Measurements from ENCODE around the gene NKX2-2.
A peak's percentile ranks its signal among the peaks of the same experiment; 100 is the strongest.

The NKX2-2 gene

GRCh38 chr20:21513881-21514540 is at the start of gene NKX2-2:
Gene NKX2-2, minus strand, starts transcription at chr20:21514064. Its CDS starts 395 bp downstream, at chr20:21513669.
- no peaks in the 10 kb centered on the region for H3K36me3 ChIP-seq (ENCODE audit: control insufficient read depth, insufficient read depth, low read length, severe bottlenecking)
- no peaks in the 10 kb centered on the region for H3K9me3 ChIP-seq (ENCODE audit: control insufficient read depth, low read length)
- H3K4me1 ChIP-seq (ENCODE audit: control insufficient read depth, insufficient read depth, low read length): peaks cover 19% of the 10 kb centered on the region
- peak within 1 kb of the TSS; percentile 17 for H3K4me3 ChIP-seq (ENCODE audit: low read length)
- no peak within 1 kb of the TSS for H3K9ac ChIP-seq (ENCODE audit: low read length)
- H3K27me3 ChIP-seq (replicated peaks; ENCODE audit: control insufficient read depth, insufficient read depth, low read length): peaks cover 72% of the 10 kb centered on the region
- no peak for DNase-seq (ENCODE audit: low read depth)

GRCh38 chr20:21562656-21563055 is 48.8 kb upstream of the NKX2-2 start:
- Histone ChIP-seq H3K9me3 (ENCODE audit: control insufficient read depth, low read length) (peaks cover 13% of the 10 kb centered on the region), H3K4me1 (ENCODE audit: control insufficient read depth, insufficient read depth, low read length) (no peaks in the 10 kb centered on the region), H3K9ac (ENCODE audit: low read length) (no peak overlapping the region), H3K4me3 (ENCODE audit: low read length) (no peak overlapping the region), H3K36me3 (ENCODE audit: control insufficient read depth, insufficient read depth, low read length, severe bottlenecking) (no peaks in the 10 kb centered on the region), H3K27me3 (replicated peaks; ENCODE audit: control insufficient read depth, insufficient read depth, low read length) (peaks cover 20% of the 10 kb centered on the region)
- DNase-seq (ENCODE audit: low read depth): no peak

- H3K9ac ChIP-seq (ENCODE audit: low read length): no peak overlapping the region
- H3K4me1 ChIP-seq (ENCODE audit: control insufficient read depth, insufficient read depth, low read length): no peaks in the 10 kb centered on the region
- H3K36me3 ChIP-seq (ENCODE audit: control insufficient read depth, insufficient read depth, low read length, severe bottlenecking): no peaks in the 10 kb centered on the region
- H3K27me3 ChIP-seq (replicated peaks; ENCODE audit: control insufficient read depth, insufficient read depth, low read length): peaks cover 23% of the 10 kb centered on the region
- DNase-seq (ENCODE audit: low read depth): no peak
- H3K9me3 ChIP-seq (ENCODE audit: control insufficient read depth, low read length): peaks cover 6% of the 10 kb centered on the region
- H3K4me3 ChIP-seq (ENCODE audit: low read length): no peak overlapping the region
Observed at GRCh38 chr20:21559305-21559704, 45.4 kb upstream of the NKX2-2 start.

GRCh38 chr20:21557241-21558020 is 43.6 kb upstream of the NKX2-2 start:
- Histone ChIP-seq H3K27me3 (replicated peaks; ENCODE audit: control insufficient read depth, insufficient read depth, low read length) (peaks cover 18% of the 10 kb centered on the region), H3K9ac (ENCODE audit: low read length) (no peak overlapping the region), H3K36me3 (ENCODE audit: control insufficient read depth, insufficient read depth, low read length, severe bottlenecking) (no peaks in the 10 kb centered on the region), H3K4me1 (ENCODE audit: control insufficient read depth, insufficient read depth, low read length) (no peaks in the 10 kb centered on the region), H3K9me3 (ENCODE audit: control insufficient read depth, low read length) (peaks cover 6% of the 10 kb centered on the region), H3K4me3 (ENCODE audit: low read length) (no peak overlapping the region)
- DNase-seq (ENCODE audit: low read depth): no peak

- no peaks in the 10 kb centered on the region for H3K36me3 ChIP-seq (ENCODE audit: control insufficient read depth, insufficient read depth, low read length, severe bottlenecking)
- H3K4me3 ChIP-seq (ENCODE audit: low read length): no peak overlapping the region
- peaks cover 18% of the 10 kb centered on the region for H3K27me3 ChIP-seq (replicated peaks; ENCODE audit: control insufficient read depth, insufficient read depth, low read length)
- H3K9ac ChIP-seq (ENCODE audit: low read length): no peak overlapping the region
- DNase-seq (ENCODE audit: low read depth): no peak
- H3K4me1 ChIP-seq (ENCODE audit: control insufficient read depth, insufficient read depth, low read length): no peaks in the 10 kb centered on the region
- H3K9me3 ChIP-seq (ENCODE audit: control insufficient read depth, low read length): peaks cover 6% of the 10 kb centered on the region
Observed at GRCh38 chr20:21556398-21556797, 42.5 kb upstream of the NKX2-2 start.

GRCh38 chr20:21555470-21556120 is 41.7 kb upstream of the NKX2-2 start:
- no peaks in the 10 kb centered on the region for H3K4me1 ChIP-seq (ENCODE audit: control insufficient read depth, insufficient read depth, low read length)
- H3K27me3 ChIP-seq (replicated peaks; ENCODE audit: control insufficient read depth, insufficient read depth, low read length): peaks cover 18% of the 10 kb centered on the region
- peaks cover 6% of the 10 kb centered on the region for H3K9me3 ChIP-seq (ENCODE audit: control insufficient read depth, low read length)
- H3K36me3 ChIP-seq (ENCODE audit: control insufficient read depth, insufficient read depth, low read length, severe bottlenecking): no peaks in the 10 kb centered on the region
- no peak overlapping the region for H3K9ac ChIP-seq (ENCODE audit: low read length)
- H3K4me3 ChIP-seq (ENCODE audit: low read length): no peak overlapping the region
- no peak for DNase-seq (ENCODE audit: low read depth)

GRCh38 chr20:21554985-21555384 is 41.1 kb upstream of the NKX2-2 start:
- H3K9ac ChIP-seq (ENCODE audit: low read length): no peak overlapping the region
- no peak for DNase-seq (ENCODE audit: low read depth)
- no peaks in the 10 kb centered on the region for H3K4me1 ChIP-seq (ENCODE audit: control insufficient read depth, insufficient read depth, low read length)
- H3K4me3 ChIP-seq (ENCODE audit: low read length): no peak overlapping the region
- peaks cover 6% of the 10 kb centered on the region for H3K9me3 ChIP-seq (ENCODE audit: control insufficient read depth, low read length)
- H3K27me3 ChIP-seq (replicated peaks; ENCODE audit: control insufficient read depth, insufficient read depth, low read length): peaks cover 18% of the 10 kb centered on the region
- H3K36me3 ChIP-seq (ENCODE audit: control insufficient read depth, insufficient read depth, low read length, severe bottlenecking): no peaks in the 10 kb centered on the region

GRCh38 chr20:21554376-21554890 is 40.6 kb upstream of the NKX2-2 start:
- H3K9me3 ChIP-seq (ENCODE audit: control insufficient read depth, low read length): peaks cover 6% of the 10 kb centered on the region
- DNase-seq (ENCODE audit: low read depth): no peak

GRCh38 chr20:21550587-21550986 is 36.7 kb upstream of the NKX2-2 start:
- DNase-seq (ENCODE audit: low read depth): no peak
- H3K4me3 ChIP-seq (ENCODE audit: low read length): no peak overlapping the region
- H3K36me3 ChIP-seq (ENCODE audit: control insufficient read depth, insufficient read depth, low read length, severe bottlenecking): no peaks in the 10 kb centered on the region
- H3K27me3 ChIP-seq (replicated peaks; ENCODE audit: control insufficient read depth, insufficient read depth, low read length): peaks cover 19% of the 10 kb centered on the region
- H3K9me3 ChIP-seq (ENCODE audit: control insufficient read depth, low read length): no peaks in the 10 kb centered on the region
- no peak overlapping the region for H3K9ac ChIP-seq (ENCODE audit: low read length)
- no peaks in the 10 kb centered on the region for H3K4me1 ChIP-seq (ENCODE audit: control insufficient read depth, insufficient read depth, low read length)

More at GRCh38 chr20:21554376-21554890, 40.6 kb upstream of the NKX2-2 start:
- H3K4me1 ChIP-seq (ENCODE audit: control insufficient read depth, insufficient read depth, low read length): no peaks in the 10 kb centered on the region
- no peak overlapping the region for H3K9ac ChIP-seq (ENCODE audit: low read length)
- no peaks in the 10 kb centered on the region for H3K36me3 ChIP-seq (ENCODE audit: control insufficient read depth, insufficient read depth, low read length, severe bottlenecking)
- no peak overlapping the region for H3K4me3 ChIP-seq (ENCODE audit: low read length)
- H3K27me3 ChIP-seq (replicated peaks; ENCODE audit: control insufficient read depth, insufficient read depth, low read length): peaks cover 18% of the 10 kb centered on the region

GRCh38 chr20:21548390-21549035 is 34.6 kb upstream of the NKX2-2 start:
- Histone ChIP-seq H3K4me1 (ENCODE audit: control insufficient read depth, insufficient read depth, low read length) (no peaks in the 10 kb centered on the region), H3K9me3 (ENCODE audit: control insufficient read depth, low read length) (peaks cover 6% of the 10 kb centered on the region), H3K4me3 (ENCODE audit: low read length) (no peak overlapping the region), H3K9ac (ENCODE audit: low read length) (no peak overlapping the region), H3K27me3 (replicated peaks; ENCODE audit: control insufficient read depth, insufficient read depth, low read length) (peaks cover 12% of the 10 kb centered on the region), H3K36me3 (ENCODE audit: control insufficient read depth, insufficient read depth, low read length, severe bottlenecking) (no peaks in the 10 kb centered on the region)
- DNase-seq (ENCODE audit: low read depth): no peak

GRCh38 chr20:21546355-21546754 is 32.5 kb upstream of the NKX2-2 start:
- Histone ChIP-seq H3K36me3 (ENCODE audit: control insufficient read depth, insufficient read depth, low read length, severe bottlenecking) (no peaks in the 10 kb centered on the region), H3K9me3 (ENCODE audit: control insufficient read depth, low read length) (peaks cover 6% of the 10 kb centered on the region), H3K4me1 (ENCODE audit: control insufficient read depth, insufficient read depth, low read length) (no peaks in the 10 kb centered on the region), H3K27me3 (replicated peaks; ENCODE audit: control insufficient read depth, insufficient read depth, low read length) (peaks cover 14% of the 10 kb centered on the region), H3K4me3 (ENCODE audit: low read length) (no peak overlapping the region), H3K9ac (ENCODE audit: low read length) (no peak overlapping the region)
- no peak for DNase-seq (ENCODE audit: low read depth)

Data from adipocyte (in vitro differentiated cells).